IMR-90 (cell line): ENCODE measurements around the gene RUFY4.

Experiments
- CEBPB ChIP-seq: IDR thresholded peaks from 2 replicates; pipeline ENCODE4 v1.6.1; 2012; ENCODE audit warnings: low read depth, low read length, improper control_type of control experiment
- CTCF ChIP-seq: conservative IDR thresholded peaks from 2 replicates; pipeline ENCODE4 v1.5.1; 2012; ENCODE audit warnings: mild to moderate bottlenecking, low read depth, low read length, improper control_type of control experiment
- ELK1 ChIP-seq: fragments of 150-350 bp; IDR thresholded peaks from 2 replicates; pipeline ENCODE4 v1.6.1; 2016; ENCODE audit warnings: low read depth, mild to moderate bottlenecking, low read length, moderate library complexity, borderline replicate concordance
- MAFK ChIP-seq: IDR thresholded peaks from 2 replicates; pipeline ENCODE4 v1.6.1; 2012; ENCODE audit warnings: low read depth, low read length, improper control_type of control experiment
- MAZ ChIP-seq: IDR thresholded peaks from 2 replicates; pipeline ENCODE4 v1.6.1; 2012; ENCODE audit warnings: low read depth, mild to moderate bottlenecking, low read length, improper control_type of control experiment, moderate library complexity, borderline replicate concordance
- POLR2A ChIP-seq: IDR thresholded peaks from 2 replicates; pipeline ENCODE4 v1.6.1; 2012; ENCODE audit warnings: mild to moderate bottlenecking, low read depth, low read length

- no peak for TF ChIP-seq MAFK
- no peak for TF ChIP-seq MAZ
- TF ChIP-seq CTCF, result no peak
- TF ChIP-seq POLR2A, result no peak
- TF ChIP-seq ELK1, result no peak
- peak; percentile 65 for TF ChIP-seq CEBPB
Measured at GRCh38 chr2:218060950-218061660, 7.9 kb upstream of the RUFY4 start.
